ENCODE results near the gene PLXDC1.

DNA sequence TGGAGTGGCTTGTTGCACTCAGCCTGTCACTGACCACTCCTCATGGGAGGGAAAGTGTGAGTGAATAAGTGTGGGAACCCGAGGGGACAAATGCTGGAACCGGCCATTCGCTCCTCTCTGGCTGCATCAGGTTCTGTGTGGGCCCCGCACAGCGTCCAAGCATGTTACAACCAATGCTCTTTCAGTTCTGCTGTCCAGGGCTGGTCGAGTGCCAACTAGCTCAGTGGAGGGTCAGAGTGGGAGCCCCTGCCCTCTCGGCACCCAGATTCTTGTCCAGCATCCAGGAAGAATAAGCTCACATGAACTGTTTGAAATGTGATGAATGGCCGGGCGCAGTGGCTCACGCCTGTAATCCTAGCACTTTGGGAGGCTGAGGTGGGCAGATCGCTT, 135.9 kb downstream of the PLXDC1 start:
- TF ChIP-seq TAF1 (IDR thresholded peaks at IDR 0.05; ENCODE audit: low read depth, low read length): no peak
- no peak for TF ChIP-seq POLR2A (IDR thresholded peaks at IDR 0.05; ENCODE audit: low read depth, low read length)
- no peak for TF ChIP-seq POLR2AphosphoS5 (IDR thresholded peaks at IDR 0.05; ENCODE audit: low read depth, low read length)
- no peak for TF ChIP-seq SPI1 (IDR thresholded peaks at IDR 0.05; ENCODE audit: low read depth, low read length)
- no peak for TF ChIP-seq PAX5 (IDR thresholded peaks at IDR 0.05; ENCODE audit: insufficient read depth, low read length, severe bottlenecking)

Measured in GM12891 (cell line).